Measurements from ENCODE around the gene PRR5.

Gene PRR5

GRCh38 chr22:44719586-44720368, 17.8 kb downstream of the PRR5 start:
- no peak for DNase-seq

GRCh38 chr22:44721213-44721612, 19.2 kb downstream of the PRR5 start:
- no peak for DNase-seq

GRCh38 chr22:44722611-44723010, 20.6 kb downstream of the PRR5 start:
- DNase-seq: no peak

GRCh38 chr22:44723801-44724200, 21.8 kb downstream of the PRR5 start:
- DNase-seq: no peak

GRCh38 chr22:44724416-44724815, 22.4 kb downstream of the PRR5 start:
- DNase-seq: no peak

GRCh38 chr22:44724859-44725258, 22.9 kb downstream of the PRR5 start:
- DNase-seq: no peak

- no peak for DNase-seq
Measured at GRCh38 chr22:44726439-44726838, 24.4 kb downstream of the PRR5 start.

- DNase-seq: no peak
Measured at GRCh38 chr22:44727148-44727547, 25.1 kb downstream of the PRR5 start.

GRCh38 chr22:44727709-44728108, 25.7 kb downstream of the PRR5 start:
- no peak for DNase-seq

GRCh38 chr22:44728761-44729324, 26.8 kb downstream of the PRR5 start:
- no peak for DNase-seq

GRCh38 chr22:44729391-44730021, 27.5 kb downstream of the PRR5 start:
- no peak for DNase-seq

- no peak for DNase-seq
Measured at GRCh38 chr22:44730022-44730393, 28.0 kb downstream of the PRR5 start.

GRCh38 chr22:44730490-44731356, 28.7 kb downstream of the PRR5 start:
- no peak for DNase-seq

GRCh38 chr22:44731357-44731970, 29.5 kb downstream of the PRR5 start:
- no peak for DNase-seq

GRCh38 chr22:44732017-44732561, 30.1 kb downstream of the PRR5 start:
- no peak for DNase-seq

GRCh38 chr22:44732661-44733060, 30.7 kb downstream of the PRR5 start:
- no peak for DNase-seq

- DNase-seq: no peak
Measured at GRCh38 chr22:44733426-44734106, 31.6 kb downstream of the PRR5 start.

GRCh38 chr22:44734278-44734677, 32.3 kb downstream of the PRR5 start:
- DNase-seq: no peak

- no peak for DNase-seq
Measured at GRCh38 chr22:44734801-44735517, 33.0 kb downstream of the PRR5 start.

- peak; percentile 77 to 91 (median 83) for DNase-seq
Measured at GRCh38 chr22:44735518-44736428, 33.8 kb downstream of the PRR5 start.

Measured in activated naive CD4-positive, alpha-beta T cell (primary cell).